Renal pelvis (tissue), 4 donors: Measurements from ENCODE around the gene TRIM37. TPM values are rescaled to one million over a fixed set of nuclear protein-coding genes. Genes with fewer than 3 reads are reported as not detected.
"Not testable (repeated sequence)": the region's sequence is repeated elsewhere in the genome, so short reads cannot be mapped to it uniquely, and the experiment has no call there.

Experiments
- DNase-seq: peaks from one replicate; pipeline ENCODE4 v3.0.0-alpha.2; 2013
- polyA plus RNA-seq, 3 donors: library from polyadenylated mRNA; unstranded; fragments of 120-200 nt; gene quantifications; one replicate each; pipeline ENCODE4 v1.2.1, GENCODE V29; 2013; ENCODE audit not compliant: insufficient read length in 3 of 3

Gene TRIM37
- polyA plus RNA-seq, 3 donors: 24.8 to 30.3 (median 28.6) TPM

DNA sequence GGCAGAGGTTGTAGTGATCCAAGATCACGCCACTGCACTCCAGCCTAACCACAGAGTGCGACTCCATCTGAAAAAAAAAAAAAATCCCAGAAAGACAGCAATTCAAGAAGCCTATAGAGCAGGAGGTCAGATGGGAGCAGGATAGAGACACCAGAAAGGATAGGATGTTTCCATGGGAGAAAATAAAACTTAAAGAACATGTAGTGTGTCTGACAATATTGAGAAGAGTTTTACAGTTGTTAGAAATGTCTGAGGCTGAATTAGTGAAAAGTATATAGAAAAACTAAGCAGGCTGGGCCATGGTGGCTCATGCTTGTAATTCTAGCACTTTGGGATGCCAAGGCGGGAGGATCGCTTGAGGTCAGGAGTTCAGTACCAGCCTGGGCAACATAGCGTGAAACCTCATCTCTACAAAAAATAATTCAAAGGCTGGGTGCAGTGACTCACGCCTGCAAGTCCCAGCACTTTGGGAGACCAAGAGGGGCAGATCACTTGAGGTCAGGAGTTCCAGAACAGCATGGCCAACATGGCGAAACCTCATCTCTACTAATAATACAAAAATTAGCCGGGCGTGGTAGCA is 15.3 kb upstream of the TRIM37 start:
- no peak for DNase-seq

DNA sequence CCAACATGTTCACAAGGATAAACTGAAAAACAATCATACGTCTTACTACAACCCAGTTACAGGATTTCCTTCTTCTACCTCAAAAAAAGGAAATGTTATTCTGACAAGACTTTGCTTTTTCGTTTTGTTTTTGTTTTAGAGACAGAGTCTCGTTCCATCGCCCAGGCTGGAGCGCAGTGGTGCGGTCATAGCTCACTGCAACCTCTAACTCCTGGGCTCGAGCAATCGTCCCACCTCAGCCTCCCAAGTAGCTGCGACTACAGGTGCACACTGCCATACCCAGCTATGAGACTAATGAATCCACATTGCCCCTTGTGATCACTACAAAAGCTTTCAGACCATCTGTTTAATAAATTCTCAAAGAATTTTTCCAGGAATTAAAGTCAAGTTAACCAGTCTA is 8.8 kb upstream of the TRIM37 start:
- no peak for DNase-seq

- no peak for DNase-seq
Measured at GRCh38 chr17:59111539-59111938, 4.9 kb upstream of the TRIM37 start.

DNA sequence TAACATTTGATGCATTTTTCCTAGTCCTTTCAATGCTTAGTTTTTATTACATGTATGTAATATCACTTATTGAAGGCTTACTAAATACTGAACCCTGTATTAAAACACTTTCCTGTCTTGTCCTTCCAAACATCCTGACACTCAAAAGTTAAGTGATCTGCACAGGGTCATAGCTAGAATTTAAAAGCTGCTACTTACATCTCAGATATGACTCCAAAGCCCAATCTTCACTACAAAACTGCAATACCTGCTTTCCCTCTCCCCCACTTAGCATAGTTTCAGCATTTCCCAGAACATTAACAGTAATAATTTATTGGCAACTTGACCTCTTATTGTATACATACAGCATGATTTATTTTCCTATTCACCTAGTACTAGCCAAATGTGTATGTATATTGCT is 4.3 kb upstream of the TRIM37 start:
- no peak for DNase-seq

- no peak for DNase-seq
Measured at GRCh38 chr17:59108400-59109102, 1.9 kb upstream of the TRIM37 start.

GRCh38 chr17:59107306-59107670 is 608 bp upstream of the TRIM37 start:
- DNase-seq: no peak

- DNase-seq: peak; percentile 30
Measured at GRCh38 chr17:59105852-59106462, 723 bp downstream of the TRIM37 start.

DNA sequence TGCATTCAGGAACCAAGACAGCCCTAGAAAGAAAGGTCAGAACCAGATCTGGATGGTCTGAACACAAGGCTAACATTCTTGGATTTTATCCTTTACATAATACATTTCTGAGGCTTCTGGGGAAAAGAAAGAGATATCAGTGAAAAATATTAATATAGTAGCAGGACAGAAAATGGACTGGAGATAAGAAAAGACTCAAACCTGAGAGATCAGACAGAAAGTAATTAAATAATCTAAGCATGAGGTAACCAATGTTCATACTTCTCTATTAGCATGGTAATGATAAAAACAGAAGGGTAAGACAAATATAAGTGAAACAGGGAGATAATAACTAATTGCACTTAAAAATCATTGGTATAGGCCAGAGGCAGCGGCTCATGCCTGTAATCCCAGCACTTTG is 5.5 kb downstream of the TRIM37 start:
- DNase-seq: no peak

DNA sequence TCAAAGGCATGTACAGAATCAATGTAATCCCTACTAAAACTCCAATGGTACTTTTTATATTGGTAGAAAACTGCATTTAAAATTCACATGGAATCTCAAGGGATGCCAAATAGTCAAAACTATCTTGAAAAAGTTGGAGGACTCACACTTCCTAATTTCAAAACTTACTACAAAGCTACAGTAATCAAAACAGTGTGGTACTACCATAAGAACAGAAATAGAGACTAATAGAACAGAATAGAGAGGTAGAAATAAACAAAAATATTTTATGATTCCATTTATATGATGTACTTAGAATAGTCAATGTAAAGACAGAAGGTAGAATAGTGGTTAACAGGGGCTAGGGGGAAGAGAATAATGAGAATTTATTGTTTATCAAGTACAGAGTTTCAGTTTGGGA is 8.8 kb downstream of the TRIM37 start:
- DNase-seq: no peak

DNA sequence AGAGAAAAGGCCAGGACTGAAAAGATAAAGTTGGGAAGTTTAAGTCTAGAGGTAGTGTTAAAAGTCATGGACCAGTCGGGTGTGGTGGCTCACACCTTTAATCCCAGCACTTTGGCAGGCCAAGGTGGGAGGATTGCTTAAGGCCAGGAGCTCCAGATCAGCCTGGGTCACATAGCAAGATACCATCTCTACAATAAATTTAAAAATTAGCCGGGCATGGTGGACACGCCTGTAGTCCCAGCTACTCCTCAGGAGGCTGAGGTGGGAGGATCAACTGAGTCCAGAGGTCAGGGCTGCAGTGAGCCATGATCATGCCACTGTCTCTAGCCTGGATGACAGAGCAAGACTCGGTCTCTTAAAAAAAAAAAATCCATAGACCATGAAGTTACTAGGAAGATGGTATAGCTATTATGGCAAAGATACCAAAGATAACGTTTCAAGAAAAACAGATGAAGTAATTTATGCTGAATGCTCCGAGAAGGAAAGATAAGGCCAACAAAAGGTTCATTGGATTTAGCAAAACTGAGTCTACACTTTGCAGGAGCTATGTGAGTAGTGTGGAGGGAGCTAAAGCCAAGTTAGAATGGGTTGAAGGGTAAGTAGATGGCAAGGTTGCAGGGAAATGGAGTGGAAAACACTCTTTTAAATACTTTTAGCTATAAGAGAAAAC is 11.7 kb downstream of the TRIM37 start:
- DNase-seq: no peak

DNA sequence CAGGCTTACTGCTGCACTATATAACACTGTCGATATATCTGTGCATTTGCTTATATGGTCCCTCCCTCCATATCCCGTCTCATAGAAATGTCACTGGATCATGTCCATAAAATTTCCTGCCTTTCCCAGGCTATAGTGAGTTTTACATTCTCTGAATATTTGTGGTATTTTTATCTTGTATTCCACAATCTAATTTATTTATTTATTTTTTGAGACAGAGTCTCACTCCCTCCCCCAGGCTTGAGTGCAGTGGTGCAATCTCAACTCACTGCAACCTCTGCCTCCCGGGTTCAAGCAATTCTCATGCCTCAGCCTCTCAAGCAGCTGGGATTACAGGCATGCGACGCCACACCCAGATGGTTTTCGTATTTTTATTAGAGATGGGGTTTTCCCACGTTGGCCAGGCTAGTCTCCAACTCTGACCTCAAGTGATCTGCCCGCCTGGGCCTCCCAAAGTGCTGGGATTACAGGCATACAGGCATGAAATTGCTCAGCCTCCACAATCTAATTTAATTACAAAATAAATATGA is 12.9 kb downstream of the TRIM37 start:
- DNase-seq: peak; percentile 73

- DNase-seq: no peak
Measured at GRCh38 chr17:59093145-59093701, 13.5 kb downstream of the TRIM37 start.

- DNase-seq: not testable (repeated sequence)
Measured at GRCh38 chr17:59090593-59090992, 16.1 kb downstream of the TRIM37 start.

DNA sequence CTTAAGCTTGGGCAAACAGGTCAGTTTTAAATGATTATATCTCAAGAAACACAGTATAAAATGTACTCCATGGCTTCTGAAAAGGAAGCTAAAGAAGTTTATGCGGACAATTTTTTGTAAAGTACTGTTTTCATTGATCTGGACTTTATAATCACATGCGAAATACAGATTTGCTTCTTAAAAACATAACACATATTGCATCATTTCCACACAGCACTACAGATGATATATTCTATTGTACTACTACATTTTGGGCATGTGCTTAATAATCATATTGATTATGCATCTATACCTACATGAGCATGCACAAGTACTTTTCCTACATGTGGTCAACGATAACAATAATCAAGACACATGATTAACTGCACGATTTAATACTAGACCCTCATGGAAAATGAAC is 22.5 kb downstream of the TRIM37 start:
- no peak for DNase-seq

GRCh38 chr17:59074494-59074893 is 32.2 kb downstream of the TRIM37 start:
- DNase-seq: no peak

DNA sequence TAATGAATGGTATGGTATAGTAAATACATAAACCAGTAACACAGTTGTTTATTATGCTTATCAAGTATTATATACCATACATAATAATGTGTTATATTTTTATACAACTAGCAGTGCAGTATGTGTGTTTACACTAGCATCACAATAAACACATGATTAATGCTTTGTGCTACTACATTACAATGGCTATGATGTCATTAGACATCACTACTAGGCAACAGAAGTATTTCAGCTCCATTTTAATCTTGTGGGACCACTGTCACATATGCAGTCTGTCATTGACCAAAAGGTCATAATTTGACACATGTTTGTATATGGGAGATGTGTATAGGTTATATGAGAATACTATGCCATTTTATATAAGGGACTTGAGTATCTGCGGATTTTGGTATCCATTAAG is 32.7 kb downstream of the TRIM37 start:
- no peak for DNase-seq

DNA sequence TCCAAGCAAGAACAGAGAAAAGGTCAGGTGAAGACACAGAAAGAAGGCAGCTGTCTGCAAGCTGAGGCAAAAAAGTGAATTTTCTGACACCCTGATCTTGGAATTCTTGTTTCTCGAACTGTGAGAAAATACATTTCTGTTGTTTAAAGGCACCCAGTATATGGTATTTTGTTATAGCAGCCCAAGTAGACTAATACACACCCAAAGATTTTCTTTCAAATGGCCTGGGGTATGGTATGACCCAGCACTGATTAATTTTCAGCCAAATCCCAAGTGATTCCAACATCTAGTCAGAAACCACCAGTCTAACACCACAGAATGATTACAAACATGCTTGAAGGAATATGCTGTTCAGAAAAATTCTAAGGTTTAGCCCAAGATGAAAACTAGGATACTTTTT is 36.8 kb downstream of the TRIM37 start:
- no peak for DNase-seq

GRCh38 chr17:59067756-59068155 is 38.9 kb downstream of the TRIM37 start:
- DNase-seq: no peak

- no peak for DNase-seq
Measured at GRCh38 chr17:59067340-59067739, 39.3 kb downstream of the TRIM37 start.

DNA sequence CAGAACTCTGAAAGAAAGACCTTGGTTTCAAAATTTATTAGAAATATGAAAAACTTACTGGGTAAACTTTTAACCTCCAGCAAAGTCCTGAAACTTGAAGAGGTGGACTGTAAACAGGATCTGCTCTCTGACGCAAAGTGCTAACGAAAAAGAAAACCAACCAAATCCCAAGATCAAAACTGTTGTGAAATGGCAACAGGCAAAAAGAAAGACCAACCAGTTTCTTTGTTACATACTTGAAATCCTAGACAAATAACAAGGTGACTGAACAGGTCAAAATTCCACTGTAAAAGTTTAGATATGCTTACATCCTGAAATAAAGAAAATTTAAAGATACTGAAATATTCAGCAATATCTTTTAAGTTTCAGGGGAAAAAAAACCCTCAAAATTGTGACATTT is 44.2 kb downstream of the TRIM37 start:
- no peak for DNase-seq

DNA sequence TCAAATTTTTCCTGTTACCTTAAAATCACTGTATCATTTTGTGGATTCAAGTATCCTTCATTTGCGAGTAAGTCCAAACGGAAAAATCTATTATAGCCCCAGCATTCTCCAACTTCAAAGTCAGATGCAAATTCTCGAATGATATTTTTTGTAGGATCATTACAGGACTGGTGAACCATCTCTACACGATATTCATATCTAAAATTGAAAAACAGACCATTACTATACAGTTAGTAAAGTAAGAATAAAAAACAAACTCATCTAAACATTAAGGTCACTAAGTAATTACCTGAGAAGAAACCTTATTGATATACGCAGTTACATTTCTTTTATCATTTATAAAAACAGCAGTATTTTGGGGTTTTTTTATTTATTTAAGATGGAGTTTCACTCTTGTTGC is 49.8 kb downstream of the TRIM37 start:
- no peak for DNase-seq

DNA sequence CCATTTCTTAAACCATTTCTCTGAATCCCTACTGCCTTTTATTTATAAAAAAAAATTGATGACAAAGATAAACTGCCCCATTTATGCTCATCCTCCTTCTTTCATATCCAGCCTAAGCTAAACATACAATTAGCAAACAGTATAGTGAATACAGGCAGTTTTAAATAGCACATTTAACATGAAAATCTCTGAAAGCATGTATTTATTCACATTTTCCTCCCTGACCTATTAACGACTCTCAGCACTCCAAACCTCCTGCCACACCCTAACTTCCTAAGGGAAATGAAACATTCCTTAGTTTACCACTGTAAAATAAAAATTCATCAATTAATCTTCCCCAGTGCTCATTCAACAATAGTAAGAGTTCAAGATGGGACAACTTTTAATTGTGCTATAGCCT is 56.9 kb downstream of the TRIM37 start:
- no peak for DNase-seq

DNA sequence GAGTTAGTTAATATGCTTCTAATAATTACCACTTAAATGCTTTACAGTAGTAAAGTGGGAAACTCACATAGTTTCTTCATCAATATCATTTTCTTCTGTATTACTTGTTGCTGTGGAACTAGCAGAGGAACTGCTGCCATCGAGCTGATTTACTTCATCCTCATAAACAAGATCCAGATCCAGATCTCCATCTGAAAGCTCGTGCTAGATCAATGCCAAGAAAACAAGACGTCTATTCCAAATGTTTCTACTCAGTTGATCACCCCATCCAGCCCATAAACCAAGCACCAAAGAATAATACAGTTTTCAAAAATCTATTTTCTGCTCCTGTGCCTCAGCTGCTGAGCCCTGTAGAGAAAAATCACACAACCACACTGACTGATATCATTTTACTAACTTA is 59.1 kb downstream of the TRIM37 start:
- DNase-seq: no peak
